Testis (tissue), 3 donors: ENCODE measurements around the gene TCN1. TPM values are rescaled to one million over a fixed set of nuclear protein-coding genes. Genes with fewer than 3 reads are reported as not detected.

Experiments
- DNase-seq: peaks from one replicate; pipeline ENCODE4 v3.0.0-alpha.2; 2019
- H3K27ac ChIP-seq, 2 donors: fragments of 200-600 bp; sonication (generic); one replicate each; pipeline ENCODE4 v1.5.1; 2019
- H3K27me3 ChIP-seq: fragments of 200-600 bp; sonication (generic); one replicate; pipeline ENCODE4 v1.5.1; 2019
- H3K36me3 ChIP-seq: fragments of 200-600 bp; sonication (generic); one replicate; pipeline ENCODE4 v1.5.1; 2017; ENCODE audit warnings: low read depth; ENCODE audit errors: missing control alignments
- H3K4me1 ChIP-seq: fragments of 200-600 bp; sonication (generic); one replicate; pipeline ENCODE4 v1.5.1; 2019
- H3K4me3 ChIP-seq, 2 donors: fragments of 200-600 bp; sonication (generic); one replicate each; pipeline ENCODE4 v1.5.1; 2017 to 2019
- H3K9me3 ChIP-seq: fragments of 200-600 bp; sonication (generic); one replicate; pipeline ENCODE4 v1.5.1; 2017
- CTCF ChIP-seq, 3 experiments: fragments of 450-650 bp in 2 of 3; fragments of 200-600 bp in 1 of 3; sonication (generic) in 1 of 3; IDR thresholded peaks; one replicate each; pipeline ENCODE4 v1.5.1; 2016 to 2019; ENCODE audit warnings: antibody characterized with exemption in 3 of 3, mild to moderate bottlenecking in 2 of 3, moderate library complexity in 1 of 3
- POLR2A ChIP-seq: fragments of 450-650 bp; IDR thresholded peaks from one replicate; pipeline ENCODE4 v1.6.1; 2017; ENCODE audit warnings: antibody characterized with exemption, mild to moderate bottlenecking, moderate library complexity
- WGBS, 2 donors: methylation state at CpG; one replicate each; pipeline ENCODE4 v1.1.5; 2018; 5-methylcytosine and 5-hydroxymethylcytosine counted together
- intact Hi-C: fragments of 100-400 bp; cut with DNase I; formaldehyde crosslinking; loops from one replicate; pipeline ENCODE4 v1.15.1; 2023; ENCODE audit warnings: low total_unique reads
- polyA plus RNA-seq: library from polyadenylated mRNA; stranded (reverse); fragments of 350-450 nt; fragmentation: Illumina TruSeq; extraction: RNeasy Lipid Tissue Mini Kit (QIAGEN cat#74804); gene quantifications from one replicate; pipeline ENCODE4 v1.2.3, GENCODE V29; 2014; ENCODE audit warnings: low read depth, low replicate concordance; ENCODE audit not compliant: insufficient read depth
- total RNA-seq, 2 donors: library from RNA; depleted of rRNA; stranded (reverse); fragments of >200 nt; gene quantifications; one replicate each; pipeline ENCODE4 v1.2.3, GENCODE V29; 2016

The TCN1 gene
- total and polyA plus RNA-seq, 3 donors from 2014 or later = 1.1 to 4.3 (median 1.6) TPM

- no peak overlapping the region for H3K27ac ChIP-seq
- 40 to 78% methylated on average over 1 of the region's 1 CpG for WGBS, 2 donors
- H3K36me3 ChIP-seq = no peaks in the 10 kb centered on the region
- intact Hi-C loops = no loop called here
- no peak for DNase-seq
- H3K27me3 ChIP-seq = no peaks in the 10 kb centered on the region
- no peak overlapping the region for H3K4me3 ChIP-seq
- no peaks in the 10 kb centered on the region for H3K9me3 ChIP-seq
- TF ChIP-seq POLR2A (no peak), CTCF (IDR thresholded peaks at IDR 0.05) (no peak)
- peaks cover 4% of the 10 kb centered on the region for H3K4me1 ChIP-seq
Observed at GRCh38 chr11:59807047-59807610, 59.2 kb downstream of the TCN1 start.

- DNase-seq = no peak
- TF ChIP-seq CTCF (IDR thresholded peaks at IDR 0.05) = no peak
- TF ChIP-seq POLR2A = no peak
- H3K36me3 ChIP-seq = no peaks in the 10 kb centered on the region
- no peaks in the 10 kb centered on the region for H3K9me3 ChIP-seq
- 96 to 98% methylated on average over 2 of the region's 2 CpGs for WGBS, 2 donors
- no peak overlapping the region for H3K27ac ChIP-seq
- no peaks in the 10 kb centered on the region for H3K27me3 ChIP-seq
- no peak overlapping the region for H3K4me3 ChIP-seq
- intact Hi-C loops = loop anchor here (5.0 kb wide), 1 partner anchor 47 kb away; the partner anchor contains the start of gene STX3
- no peaks in the 10 kb centered on the region for H3K4me1 ChIP-seq
Observed at GRCh38 chr11:59804061-59804460, 62.2 kb downstream of the TCN1 start.

Other genes starting within 250 kb of the TCN1 start
- gene PATL1, start 197.4 kb downstream of the TCN1 start, total RNA-seq = 10 to 100 TPM; 22.5 to 24.0 TPM
- gene PATL1, start 197.4 kb downstream of the TCN1 start, polyA plus RNA-seq = 25.4 TPM
- under 1 TPM in 1 of 2 donors, not detected in 1; 0.39 TPM for gene OR10V1, start 152.6 kb downstream of the TCN1 start, total RNA-seq
- not detected for gene OR10V1, start 152.6 kb downstream of the TCN1 start, polyA plus RNA-seq
- 100 to 1,000 TPM in 1 of 2 donors, 10 to 100 TPM in 1; 94.3 to 103 TPM for gene STX3, start 111.1 kb downstream of the TCN1 start, total RNA-seq
- 25.3 TPM for gene STX3, start 111.1 kb downstream of the TCN1 start, polyA plus RNA-seq
- 100 to 1,000 TPM in 1 of 2 donors, 10 to 100 TPM in 1; 87.9 to 103 TPM for gene MRPL16, start 55.7 kb downstream of the TCN1 start, total RNA-seq
- 65.8 TPM for gene MRPL16, start 55.7 kb downstream of the TCN1 start, polyA plus RNA-seq
- gene CBLIF, start 21.0 kb downstream of the TCN1 start, total RNA-seq = under 1 TPM in 1 of 2 donors, not detected in 1; 0.37 TPM
- gene CBLIF, start 21.0 kb downstream of the TCN1 start, polyA plus RNA-seq = 0.54 TPM
- gene OOSP3, start 12.3 kb upstream of the TCN1 start, total RNA-seq = not detected
- gene OOSP3, start 12.3 kb upstream of the TCN1 start, polyA plus RNA-seq = 0.83 TPM
- gene OOSP1, start 71.9 kb upstream of the TCN1 start, total RNA-seq = under 1 TPM in 1 of 2 donors, not detected in 1; 0.37 TPM
- not detected for gene OOSP1, start 71.9 kb upstream of the TCN1 start, polyA plus RNA-seq
- not detected for gene OOSP4A, start 97.5 kb upstream of the TCN1 start, total RNA-seq
- not detected for gene OOSP4A, start 97.5 kb upstream of the TCN1 start, polyA plus RNA-seq
- under 1 TPM in 1 of 2 donors, not detected in 1; 0.43 TPM for gene OOSP4B, start 150.7 kb upstream of the TCN1 start, total RNA-seq
- gene OOSP4B, start 150.7 kb upstream of the TCN1 start, polyA plus RNA-seq = not detected
- gene OOSP2, start 173.9 kb upstream of the TCN1 start, total RNA-seq = 10 to 100 TPM; 50.2 to 73.2 TPM
- 41.9 TPM for gene OOSP2, start 173.9 kb upstream of the TCN1 start, polyA plus RNA-seq
- 1 to 10 TPM; 1.2 to 1.7 TPM for gene MS4A3, start 190.2 kb upstream of the TCN1 start, total RNA-seq
- gene MS4A3, start 190.2 kb upstream of the TCN1 start, polyA plus RNA-seq = 0.63 TPM
- gene MS4A2, start 222.2 kb upstream of the TCN1 start, total RNA-seq = 1 to 10 TPM in 1 of 2 donors, under 1 TPM in 1; 0.39 to 2.6 TPM
- 2.0 TPM for gene MS4A2, start 222.2 kb upstream of the TCN1 start, polyA plus RNA-seq